H9 (cell line): Measurements from ENCODE around the gene INTS6. TPM values are rescaled to one million over a fixed set of nuclear protein-coding genes. Genes with fewer than 3 reads are reported as not detected.

Experiments
- DNase-seq: peaks from one replicate; pipeline ENCODE4 v3.0.0-alpha.2; 2017
- H2AFZ ChIP-seq: one replicate; pipeline ENCODE4 v1.6.1; 2013; ENCODE audit warnings: mild to moderate bottlenecking, low read length, control low read depth, moderate library complexity
- H2AK5ac ChIP-seq: 2 replicates; pipeline ENCODE4 v1.6.1; 2013; ENCODE audit warnings: low read length, control low read depth, mixed read lengths; ENCODE audit not compliant: insufficient read length
- H2BK120ac ChIP-seq: one replicate; pipeline ENCODE4 v1.6.1; 2013; ENCODE audit warnings: low read depth, mild to moderate bottlenecking, low read length, control low read depth, inconsistent platforms; ENCODE audit not compliant: poor library complexity, severe bottlenecking
- H2BK12ac ChIP-seq: 2 replicates; pipeline ENCODE4 v1.6.1; 2013; ENCODE audit warnings: low read length, control low read depth, mixed read lengths, low read depth; ENCODE audit not compliant: insufficient read length
- H2BK15ac ChIP-seq: 2 replicates; pipeline ENCODE4 v1.6.1; 2013; ENCODE audit warnings: low read depth, low read length, control low read depth
- H2BK20ac ChIP-seq: one replicate; pipeline ENCODE4 v1.6.1; 2013; ENCODE audit warnings: low read depth, mild to moderate bottlenecking, low read length, control low read depth, inconsistent platforms; ENCODE audit not compliant: poor library complexity, severe bottlenecking
- H2BK5ac ChIP-seq: 2 replicates; pipeline ENCODE4 v1.6.1; 2013; ENCODE audit warnings: low read length, control low read depth, mixed read lengths; ENCODE audit not compliant: insufficient read length
- H3K14ac ChIP-seq: 2 replicates; pipeline ENCODE4 v1.6.1; 2013; ENCODE audit warnings: low read length, control low read depth; ENCODE audit not compliant: insufficient read depth
- H3K18ac ChIP-seq: 2 replicates; pipeline ENCODE4 v1.6.1; 2013; ENCODE audit warnings: low read depth, mild to moderate bottlenecking, mixed read lengths, low read length, control low read depth; ENCODE audit not compliant: insufficient read length
- H3K23ac ChIP-seq: 2 replicates; pipeline ENCODE4 v1.6.1; 2013; ENCODE audit warnings: low read length, control low read depth, mixed read lengths, low read depth; ENCODE audit not compliant: insufficient read length
- H3K23me2 ChIP-seq: 2 replicates; pipeline ENCODE4 v1.6.1; 2013; ENCODE audit warnings: low read depth, mild to moderate bottlenecking, mixed read lengths, low read length, control low read depth; ENCODE audit not compliant: insufficient read length, poor library complexity, severe bottlenecking
- H3K27ac ChIP-seq: 2 replicates; pipeline ENCODE4 v1.5.1; 2013; ENCODE audit warnings: low read length, control low read depth, mixed read lengths, low read depth; ENCODE audit not compliant: insufficient read length
- H3K27me3 ChIP-seq: 2 replicates; pipeline ENCODE4 v1.6.1; 2013; ENCODE audit warnings: low read length, control low read depth, inconsistent platforms; ENCODE audit not compliant: insufficient read depth
- H3K4ac ChIP-seq: 2 replicates; pipeline ENCODE4 v1.6.1; 2013; ENCODE audit warnings: low read depth, mild to moderate bottlenecking, control low read depth, inconsistent platforms, low read length, moderate library complexity
- H3K4me1 ChIP-seq: 2 replicates; pipeline ENCODE4 v1.6.1; 2013; ENCODE audit warnings: low read length, control low read depth, inconsistent platforms; ENCODE audit not compliant: insufficient read depth
- H3K4me2 ChIP-seq: 2 replicates; pipeline ENCODE4 v1.6.1; 2013; ENCODE audit warnings: low read length, control low read depth, mixed read lengths; ENCODE audit not compliant: insufficient read length, insufficient read depth
- H3K56ac ChIP-seq: 2 replicates; pipeline ENCODE4 v1.6.1; 2013; ENCODE audit warnings: low read depth, mild to moderate bottlenecking, mixed read lengths, low read length, control low read depth; ENCODE audit not compliant: insufficient read length
- H3K79me1 ChIP-seq: 2 replicates; pipeline ENCODE4 v1.6.1; 2013; ENCODE audit warnings: low read depth, mild to moderate bottlenecking, moderate library complexity, low read length, control low read depth, inconsistent platforms; ENCODE audit not compliant: insufficient read depth, poor library complexity, severe bottlenecking
- H3K79me2 ChIP-seq: 2 replicates; pipeline ENCODE4 v1.6.1; 2013; ENCODE audit warnings: low read length, control low read depth, inconsistent platforms; ENCODE audit not compliant: insufficient read depth
- H3K9ac ChIP-seq: 2 replicates; pipeline ENCODE4 v1.6.1; 2013; ENCODE audit warnings: low read length, control low read depth, mixed read lengths; ENCODE audit not compliant: insufficient read length; ENCODE audit errors: extremely low read depth
- H3K9me3 ChIP-seq: one replicate; pipeline ENCODE4 v1.6.1; 2013; ENCODE audit warnings: low read depth, low read length, inconsistent platforms; ENCODE audit not compliant: control insufficient read depth
- H3T11ph ChIP-seq: one replicate; pipeline ENCODE4 v1.6.1; 2013; ENCODE audit warnings: mild to moderate bottlenecking, low read length, control low read depth, inconsistent platforms
- H4K20me1 ChIP-seq: one replicate; pipeline ENCODE4 v1.6.1; 2013; ENCODE audit not compliant: control insufficient read depth, insufficient read length, insufficient read depth
- H4K5ac ChIP-seq: 2 replicates; pipeline ENCODE4 v1.6.1; 2013; ENCODE audit warnings: low read depth, mild to moderate bottlenecking, mixed read lengths, low read length, control low read depth; ENCODE audit not compliant: insufficient read length
- H4K8ac ChIP-seq: replicated peaks from 2 replicates; pipeline ENCODE4 v1.6.1; 2013; ENCODE audit warnings: low read length, control low read depth, mixed read lengths, low read depth; ENCODE audit not compliant: insufficient read length
- H4K91ac ChIP-seq: 2 replicates; pipeline ENCODE4 v1.6.1; 2013; ENCODE audit warnings: low read depth, mild to moderate bottlenecking, moderate library complexity, mixed read lengths, low read length, control low read depth; ENCODE audit not compliant: insufficient read length
- H3K27ac Mint-ChIP-seq, 3 experiments: 2 replicates in 2 of 3; 3 replicates in 1 of 3; pipeline ENCODE4 v1.8.0; 2020 to 2021; ENCODE audit warnings: mixed read lengths in 3 of 3, mild to moderate bottlenecking in 1 of 3, moderate library complexity in 1 of 3
- H3K27me3 Mint-ChIP-seq: 2 replicates; pipeline ENCODE4 v1.8.0; 2021; ENCODE audit warnings: low read depth, mild to moderate bottlenecking, moderate library complexity, mixed read lengths
- H3K36me3 Mint-ChIP-seq, 3 experiments: 2 replicates in 2 of 3; 3 replicates in 1 of 3; pipeline ENCODE4 v1.8.0; 2020 to 2021; ENCODE audit warnings: low read depth in 3 of 3, mixed read lengths in 3 of 3; ENCODE audit not compliant: insufficient read depth in 1 of 3
- H3K4me1 Mint-ChIP-seq, 2 experiments: 2 replicates each; pipeline ENCODE4 v1.8.0; 2020; ENCODE audit warnings: mixed read lengths in 2 of 2
- H3K4me3 Mint-ChIP-seq, 2 experiments: 2 replicates in 1 of 2; 3 replicates in 1 of 2; pipeline ENCODE4 v1.8.0; 2020 to 2021; ENCODE audit warnings: mild to moderate bottlenecking in 2 of 2, mixed read lengths in 2 of 2, moderate library complexity in 1 of 2
- H3K9me3 Mint-ChIP-seq, 2 experiments: 2 replicates in 1 of 2; 3 replicates in 1 of 2; pipeline ENCODE4 v1.8.0; 2020; ENCODE audit warnings: mild to moderate bottlenecking in 2 of 2, mixed read lengths in 2 of 2, moderate library complexity in 1 of 2
- WGBS: extraction: QIAGEN DNeasy Blood & Tissue Kit; methylation state at CpG from one replicate; pipeline ENCODE4 v1.1.7; 2013; ENCODE audit warnings: missing lambda C conversion rate, low lambda C conversion rate, mixed read lengths; ENCODE audit not compliant: insufficient read length; ENCODE audit errors: extremely low coverage; 5-methylcytosine and 5-hydroxymethylcytosine counted together
- total RNA-seq: library from RNA; stranded (reverse); gene quantifications from 2 replicates; pipeline ENCODE4 v1.2.1, GENCODE V29; 2021
- TF ChIP-seq, protein P1 (sequence below): fragments of 200-600 bp; sonication (generic); conservative IDR thresholded peaks from 3 replicates; pipeline ENCODE4 v1.8.0; 2021; ENCODE audit warnings: antibody characterized with exemption, mild to moderate bottlenecking

The INTS6 gene
- total RNA-seq, 1 experiment from 2014 or later: 61.2 TPM

GRCh38 chr13:51318876-51319275 lies 134.0 kb downstream of the INTS6 start:
- H3K79me2 ChIP-seq: no peaks in the 10 kb centered on the region
- no CpG with 5 or more reads among the region's 3 CpGs for WGBS

More at GRCh38 chr13:51318876-51319275, 134.0 kb downstream of the INTS6 start:
- peaks cover 11% of the 10 kb centered on the region for H3K4me1 ChIP-seq
- no peaks in the 10 kb centered on the region for H3K79me1 ChIP-seq
- no peaks in the 10 kb centered on the region; the same call in 1 of the 2 replicates for H3K27me3 Mint-ChIP-seq
- TF ChIP-seq, protein P1, sequence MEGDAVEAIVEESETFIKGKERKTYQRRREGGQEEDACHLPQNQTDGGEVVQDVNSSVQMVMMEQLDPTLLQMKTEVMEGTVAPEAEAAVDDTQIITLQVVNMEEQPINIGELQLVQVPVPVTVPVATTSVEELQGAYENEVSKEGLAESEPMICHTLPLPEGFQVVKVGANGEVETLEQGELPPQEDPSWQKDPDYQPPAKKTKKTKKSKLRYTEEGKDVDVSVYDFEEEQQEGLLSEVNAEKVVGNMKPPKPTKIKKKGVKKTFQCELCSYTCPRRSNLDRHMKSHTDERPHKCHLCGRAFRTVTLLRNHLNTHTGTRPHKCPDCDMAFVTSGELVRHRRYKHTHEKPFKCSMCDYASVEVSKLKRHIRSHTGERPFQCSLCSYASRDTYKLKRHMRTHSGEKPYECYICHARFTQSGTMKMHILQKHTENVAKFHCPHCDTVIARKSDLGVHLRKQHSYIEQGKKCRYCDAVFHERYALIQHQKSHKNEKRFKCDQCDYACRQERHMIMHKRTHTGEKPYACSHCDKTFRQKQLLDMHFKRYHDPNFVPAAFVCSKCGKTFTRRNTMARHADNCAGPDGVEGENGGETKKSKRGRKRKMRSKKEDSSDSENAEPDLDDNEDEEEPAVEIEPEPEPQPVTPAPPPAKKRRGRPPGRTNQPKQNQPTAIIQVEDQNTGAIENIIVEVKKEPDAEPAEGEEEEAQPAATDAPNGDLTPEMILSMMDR: no peak
- H3K27ac Mint-ChIP-seq: no peak overlapping the region; a peak in 1 of 7 replicates
- no peak overlapping the region for H2BK120ac ChIP-seq
- no peak overlapping the region for H2AK5ac ChIP-seq
- no peak overlapping the region for H3K27ac ChIP-seq
- no peak overlapping the region for H3K14ac ChIP-seq
- no peaks in the 10 kb centered on the region for H3K23me2 ChIP-seq
- H3K9ac ChIP-seq: no peak overlapping the region
- no peak overlapping the region for H2BK12ac ChIP-seq
- H2AFZ ChIP-seq: no peak overlapping the region
- H3K4me1 Mint-ChIP-seq: peaks cover 31 to 35% of the 10 kb centered on the region in 2 experiments
- no peak overlapping the region for H3K18ac ChIP-seq
- H4K8ac ChIP-seq: no peak overlapping the region
- no peak overlapping the region for H4K5ac ChIP-seq
- no peak overlapping the region for H3K4me2 ChIP-seq
- peaks cover 0 to 6% (median 3%) of the 10 kb centered on the region in 3 experiments; a peak in 4 of 7 replicates for H3K36me3 Mint-ChIP-seq
- no peak overlapping the region for H3K23ac ChIP-seq
- H3T11ph ChIP-seq: no peak overlapping the region
- no peak overlapping the region for H4K91ac ChIP-seq
- no peak overlapping the region for H2BK15ac ChIP-seq
- H3K4ac ChIP-seq: no peak overlapping the region
- no peaks in the 10 kb centered on the region; a peak in 1 of 5 replicates for H3K9me3 Mint-ChIP-seq
- no peak overlapping the region for H2BK5ac ChIP-seq
- H3K9me3 ChIP-seq: no peaks in the 10 kb centered on the region
- H3K56ac ChIP-seq: no peak overlapping the region
- H4K20me1 ChIP-seq: no peaks in the 10 kb centered on the region
- DNase-seq: no peak
- no peaks in the 10 kb centered on the region; the same call in 1 of the 2 replicates for H3K27me3 ChIP-seq
- H3K4me3 Mint-ChIP-seq: no peak overlapping the region
- H2BK20ac ChIP-seq: no peak overlapping the region
